ENCODE data around the gene DCC. TPM values are rescaled to one million over a fixed set of nuclear protein-coding genes. Genes with fewer than 3 reads are reported as not detected.

DCC gene
- total RNA-seq, result 0.38 to 1.3 TPM (median 1.0 TPM) in 3 replicates

GRCh38 chr18:52339891-52340371 is at the start of gene DCC:
TSS of gene DCC (plus strand) at chr18:52340197. CDS start at chr18:52340788, 591 bp downstream.
- H3K4me1 Mint-ChIP-seq, result peaks cover 23% of the 10 kb centered on the region
- peaks cover 3% of the 10 kb centered on the region for H3K9me3 Mint-ChIP-seq
- TF ChIP-seq CTCF (IDR thresholded peaks at IDR 0.05; ENCODE audit: unreplicated experiment), result peak; percentile 23
- peak in 1 of 2 experiments; percentile 54 for DNase-seq (ENCODE audit: low spot score in 2 of 2, unreplicated experiment in 2 of 2)
- peak within 1 kb of the TSS; percentile 62 for H3K4me3 Mint-ChIP-seq
- H3K27me3 Mint-ChIP-seq (ENCODE audit: low read depth), result peaks cover under 1% of the 10 kb centered on the region
- no peak within 1 kb of the TSS for H3K27ac Mint-ChIP-seq
- no peaks in the 10 kb centered on the region for H3K36me3 Mint-ChIP-seq

- no peak for DNase-seq (ENCODE audit: low spot score in 2 of 2, unreplicated experiment in 2 of 2)
- Mint-ChIP-seq H3K27me3 (ENCODE audit: low read depth) (no peaks in the 10 kb centered on the region), H3K4me3 (no peak overlapping the region), H3K4me1 (no peaks in the 10 kb centered on the region), H3K9me3 (peaks cover 6% of the 10 kb centered on the region), H3K27ac (no peak overlapping the region), H3K36me3 (no peaks in the 10 kb centered on the region)
- no peak for TF ChIP-seq CTCF (IDR thresholded peaks at IDR 0.05; ENCODE audit: unreplicated experiment)
These were observed 29.3 kb upstream of the DCC start for GRCh38 chr18:52310651-52311050.

- H3K27me3 Mint-ChIP-seq (ENCODE audit: low read depth), result no peaks in the 10 kb centered on the region
- TF ChIP-seq CTCF (IDR thresholded peaks at IDR 0.05; ENCODE audit: unreplicated experiment), result no peak
These were observed 28.7 kb upstream of the DCC start for GRCh38 chr18:52311331-52311730.

GRCh38 chr18:52312346-52312745 is 27.7 kb upstream of the DCC start:
- no peaks in the 10 kb centered on the region for H3K4me1 Mint-ChIP-seq

More at GRCh38 chr18:52311331-52311730, 28.7 kb upstream of the DCC start:
- Mint-ChIP-seq H3K36me3 (no peaks in the 10 kb centered on the region), H3K4me1 (no peaks in the 10 kb centered on the region), H3K27ac (no peak overlapping the region), H3K9me3 (peaks cover 9% of the 10 kb centered on the region), H3K4me3 (no peak overlapping the region)
- no peak for DNase-seq (ENCODE audit: low spot score in 2 of 2, unreplicated experiment in 2 of 2)

GRCh38 chr18:52313213-52313612 is 26.8 kb upstream of the DCC start:
- Mint-ChIP-seq H3K27ac (no peak overlapping the region), H3K4me1 (no peaks in the 10 kb centered on the region), H3K4me3 (no peak overlapping the region), H3K9me3 (peaks cover 9% of the 10 kb centered on the region), H3K27me3 (ENCODE audit: low read depth) (no peaks in the 10 kb centered on the region), H3K36me3 (no peaks in the 10 kb centered on the region)
- DNase-seq (ENCODE audit: low spot score in 2 of 2, unreplicated experiment in 2 of 2), result no peak
- TF ChIP-seq CTCF (IDR thresholded peaks at IDR 0.05; ENCODE audit: unreplicated experiment), result no peak

More at GRCh38 chr18:52312346-52312745, 27.7 kb upstream of the DCC start:
- Mint-ChIP-seq H3K27ac (no peak overlapping the region), H3K4me3 (no peak overlapping the region), H3K36me3 (no peaks in the 10 kb centered on the region), H3K27me3 (ENCODE audit: low read depth) (no peaks in the 10 kb centered on the region), H3K9me3 (peaks cover 9% of the 10 kb centered on the region)
- no peak for DNase-seq (ENCODE audit: low spot score in 2 of 2, unreplicated experiment in 2 of 2)
- TF ChIP-seq CTCF (IDR thresholded peaks at IDR 0.05; ENCODE audit: unreplicated experiment), result no peak
